ENCODE results near the gene CHCHD10. TPM values are rescaled to one million over a fixed set of nuclear protein-coding genes. Genes with fewer than 3 reads are reported as not detected.

The CHCHD10 gene
- total and polyA plus RNA-seq, 2 donors (not counting 1 experiment from before 2014, with no cell fraction given) = 54.0 to 124 TPM

- peaks cover 0 to 2% of the 10 kb centered on the region in 2 experiments for H3K36me3 ChIP-seq (replicated peaks in 1 of 2; ENCODE audit: control extremely low read depth in 1 of 2, control insufficient read depth in 1 of 2, extremely low read depth in 1 of 2, insufficient read depth in 2 of 2, low read length in 1 of 2)
- no peaks in the 10 kb centered on the region for H3K27me3 ChIP-seq (replicated peaks in 1 of 4; ENCODE audit: control extremely low read depth in 1 of 4, control insufficient read depth in 3 of 4, insufficient read depth in 4 of 4, low read length in 3 of 4)
- DNase-seq = peak; percentile 68
- H3K4me1 ChIP-seq (ENCODE audit: control insufficient read depth in 2 of 2, insufficient read depth in 2 of 2, low read length in 2 of 2) = peaks cover 30 to 67% of the 10 kb centered on the region in 2 donors
- no peak for ATAC-seq (ENCODE audit: low read depth)
- CTCF ChIA-PET = interaction anchor here (0.8 to 13.0 kb wide), 7 partner anchors 13 to 103 kb away, joined by 3 to 188 read pairs (median 8); partner anchors contain the start of genes C22orf15, CHCHD10, MMP11 and SLC2A11
- H4K20me1 ChIP-seq (ENCODE audit: control insufficient read depth, insufficient read depth, low read length, poor library complexity, severe bottlenecking) = no peaks in the 10 kb centered on the region
- POLR2A ChIA-PET = interaction anchor here (1.4 to 8.1 kb wide), 3 partner anchors 13 to 33 kb away, joined by 3 to 174 read pairs (median 29); partner anchors contain the start of genes C22orf15, CHCHD10, MMP11 and SMARCB1
- H3K79me2 ChIP-seq (ENCODE audit: control insufficient read depth, insufficient read depth, low read length) = peaks cover 28% of the 10 kb centered on the region
- peak within 1 kb of the TSS; percentile 53 to 88 (median 83) for H3K4me3 ChIP-seq (ENCODE audit: control extremely low read depth in 1 of 5, extremely low read depth in 1 of 5, insufficient read depth in 1 of 5, low read depth in 2 of 5, low read length in 4 of 5)
- H3K9me3 ChIP-seq (ENCODE audit: control extremely low read depth in 1 of 3, control insufficient read depth in 2 of 3, insufficient read depth in 1 of 3, low read length in 2 of 3) = peaks cover 0 to 4% (median 0%) of the 10 kb centered on the region in 3 donors
- WGBS (ENCODE audit: insufficient coverage) = 3% methylated on average over 3 of the region's 14 CpGs
- Mint-ChIP-seq H3K4me1 (peaks cover 60% of the 10 kb centered on the region), H3K4me3 (peak within 1 kb of the TSS; percentile 93), H3K27me3 (no peaks in the 10 kb centered on the region), H3K27ac (peak within 1 kb of the TSS; percentile 99), H3K9me3 (ENCODE audit: insufficient read depth) (no peaks in the 10 kb centered on the region)
- TF ChIP-seq CTCF (IDR thresholded peaks at IDR 0.05) = no peak
- no peak for TF ChIP-seq EZH2 (IDR thresholded peaks at IDR 0.05; ENCODE audit: borderline replicate concordance, insufficient read depth, low read depth, low read length, poor library complexity, severe bottlenecking)
- peak within 1 kb of the TSS; percentile 85 to 98 for H3K27ac ChIP-seq (ENCODE audit: low read length in 2 of 2)
- H3K4me2 ChIP-seq (replicated peaks; ENCODE audit: low read depth, low read length, poor library complexity, severe bottlenecking) = peak within 1 kb of the TSS; percentile 97
- intact Hi-C loops (cut with micrococcal nuclease) = no loop called here
- no peak within 1 kb of the TSS for H2AFZ ChIP-seq (ENCODE audit: insufficient read depth, low read depth, low read length, poor library complexity, severe bottlenecking)
- H3K9ac ChIP-seq (ENCODE audit: low read length) = peak within 1 kb of the TSS; percentile 89
Measured at GRCh38 chr22:23754220-23754919, 13.4 kb downstream of the CHCHD10 start, which contains the start of gene VPREB3. Gene VPREB3, minus strand, starts transcription at chr22:23754425. Its CDS starts 62 bp downstream, at chr22:23754363.
